Epithelial cell of esophagus (primary cell): ENCODE data around the gene PHKG2.
A peak's percentile ranks its signal among the peaks of the same experiment; 100 is the strongest.

Experiments used
- DNase-seq: peaks from one replicate; pipeline ENCODE4 v3.0.0; 2010; ENCODE audit warnings: low read depth
- H3K4me3 ChIP-seq: 2 replicates; pipeline ENCODE4 v1.5.1; 2011; ENCODE audit warnings: mild to moderate bottlenecking, low read length, control low read depth
- CTCF ChIP-seq: IDR thresholded peaks from 2 replicates; pipeline ENCODE4 v1.5.1; 2011; ENCODE audit warnings: low read depth, mild to moderate bottlenecking, low read length, control low read depth, inconsistent platforms; ENCODE audit not compliant: insufficient read depth; ENCODE audit errors: missing control alignments

Gene PHKG2

GRCh38 chr16:30706046-30706445, 42.2 kb upstream of the PHKG2 start:
- no peak for DNase-seq
- TF ChIP-seq CTCF: no peak

GRCh38 chr16:30710971-30711370, 37.3 kb upstream of the PHKG2 start:
- TF ChIP-seq CTCF: no peak
- DNase-seq: no peak

More at GRCh38 chr16:30706046-30706445, 42.2 kb upstream of the PHKG2 start:
- no peak overlapping the region for H3K4me3 ChIP-seq

GRCh38 chr16:30711712-30712111, 36.5 kb upstream of the PHKG2 start:
- H3K4me3 ChIP-seq: no peak overlapping the region
- DNase-seq: no peak
- no peak for TF ChIP-seq CTCF

More at GRCh38 chr16:30710971-30711370, 37.3 kb upstream of the PHKG2 start:
- no peak overlapping the region for H3K4me3 ChIP-seq

DNA sequence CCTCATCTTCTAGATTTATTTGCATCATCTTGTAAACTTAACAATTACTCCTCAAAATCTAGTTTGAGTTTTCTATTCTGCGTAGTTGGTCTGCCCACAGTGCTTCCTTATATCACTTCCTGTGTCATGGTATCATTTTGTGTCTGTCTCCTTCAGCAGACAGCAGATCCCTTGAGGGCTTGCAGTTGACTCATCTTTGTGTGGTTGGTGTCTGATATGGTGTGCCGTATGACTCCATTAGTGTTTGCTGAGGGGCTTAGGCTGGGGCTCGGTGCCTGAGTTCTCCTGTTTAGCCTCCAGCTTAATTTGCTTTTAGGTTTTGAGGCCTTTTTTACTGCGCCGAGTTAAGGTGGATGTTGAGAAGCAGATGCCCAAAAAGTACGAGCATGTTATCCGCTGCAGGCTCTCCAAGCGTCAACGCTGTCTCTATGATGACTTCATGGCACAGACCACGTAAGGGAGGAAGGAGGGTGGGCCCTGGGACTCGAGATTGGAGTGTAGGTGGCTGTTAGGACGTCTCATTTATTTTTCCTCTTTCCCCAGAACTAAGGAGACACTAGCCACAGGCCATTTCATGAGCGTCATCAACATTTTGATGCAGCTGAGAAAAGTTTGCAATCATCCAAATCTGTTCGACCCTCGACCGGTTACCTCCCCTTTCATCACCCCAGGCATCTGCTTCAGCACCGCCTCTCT, 32.3 kb upstream of the PHKG2 start:
- no peak for TF ChIP-seq CTCF
- no peak overlapping the region for H3K4me3 ChIP-seq
- peak; percentile 80 for DNase-seq

DNA sequence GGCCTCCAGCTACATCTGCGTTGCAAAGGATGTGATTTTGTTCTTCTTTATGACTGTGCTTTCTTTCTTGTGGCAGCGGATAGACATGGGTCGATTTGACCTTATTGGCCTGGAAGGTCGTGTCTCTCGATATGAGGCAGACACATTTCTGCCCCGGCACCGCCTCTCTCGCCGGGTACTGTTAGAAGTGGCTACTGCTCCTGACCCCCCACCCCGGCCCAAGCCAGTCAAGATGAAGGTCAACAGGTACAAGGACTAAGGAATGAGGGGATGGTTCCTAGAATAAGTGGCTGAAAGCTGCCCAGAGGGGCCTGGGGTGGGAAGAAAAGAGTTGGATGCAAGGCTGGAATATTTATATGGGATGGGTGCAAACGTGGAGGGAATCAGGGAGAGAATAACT, 28.1 kb upstream of the PHKG2 start:
- no peak overlapping the region for H3K4me3 ChIP-seq
- TF ChIP-seq CTCF: no peak
- DNase-seq: no peak

- no peak overlapping the region for H3K4me3 ChIP-seq
- TF ChIP-seq CTCF: no peak
- no peak for DNase-seq
Observed at GRCh38 chr16:30720694-30721093, 27.5 kb upstream of the PHKG2 start.

GRCh38 chr16:30721167-30721566, 27.1 kb upstream of the PHKG2 start:
- TF ChIP-seq CTCF: no peak
- no peak overlapping the region for H3K4me3 ChIP-seq
- no peak for DNase-seq
